Mucosa of descending colon (tissue), 3 donors: ENCODE results near the gene NACC2. TPM values are rescaled to one million over a fixed set of nuclear protein-coding genes. Genes with fewer than 3 reads are reported as not detected.

Experiments used
- ATAC-seq: fragments of 200-7000 bp; cut with Tn5 transposase; one replicate; pipeline ENCODE4 v1.9.1; 2020; ENCODE audit warnings: mild to moderate bottlenecking, moderate library complexity
- DNase-seq, 3 donors: peaks; one replicate each; pipeline ENCODE4 v3.0.0-alpha.2; 2020
- H3K36me3 ChIP-seq: fragments of 200-600 bp; one replicate; pipeline ENCODE4 v1.8.0; 2021; ENCODE audit warnings: low read depth, mild to moderate bottlenecking
- H3K4me1 ChIP-seq: fragments of 200-600 bp; one replicate; pipeline ENCODE4 v1.8.0; 2021; ENCODE audit warnings: low read depth, mild to moderate bottlenecking
- H3K4me3 ChIP-seq: fragments of 200-600 bp; one replicate; pipeline ENCODE4 v1.8.0; 2021; ENCODE audit warnings: mild to moderate bottlenecking
- H3K9me3 ChIP-seq: fragments of 200-600 bp; one replicate; pipeline ENCODE4 v1.8.0; 2021; ENCODE audit warnings: mild to moderate bottlenecking
- intact Hi-C, 2 donors: fragments of 100-400 bp; cut with DNase I in 1 of 2; cut with micrococcal nuclease in 1 of 2; formaldehyde crosslinking; loops; one replicate each; pipeline versions ENCODE4 v1.11.0 to v1.11.1; 2022; cut with DNase I, micrococcal nuclease
- total RNA-seq, 3 donors: library from RNA; stranded (reverse); fragmentation: NEBNext Ultra II Directional in 2 of 3; extraction: Animal tissue kit (Norgen Biotek cat#: 25700) in 2 of 3; gene quantifications; one replicate each; pipeline versions ENCODE4 v1.2.1 to v1.2.4, GENCODE V29; 2021 to 2023
- TF ChIP-seq, protein P1 (sequence below): fragments of 200-600 bp; IDR thresholded peaks from one replicate; pipeline ENCODE4 v1.8.0; 2022; ENCODE audit warnings: antibody characterized with exemption, mild to moderate bottlenecking
- donor health status: DM: no; HTN: no; CAD: no; lungs with moderate emphysema.
- donor health status: DM: no; HTN: no; CAD: no.
- donor health status: DM: no; HTN: yes; CAD: no.

NACC2 gene
- total RNA-seq, 3 donors from 2014 or later: 15.9 to 81.3 (median 22.1) TPM

DNA sequence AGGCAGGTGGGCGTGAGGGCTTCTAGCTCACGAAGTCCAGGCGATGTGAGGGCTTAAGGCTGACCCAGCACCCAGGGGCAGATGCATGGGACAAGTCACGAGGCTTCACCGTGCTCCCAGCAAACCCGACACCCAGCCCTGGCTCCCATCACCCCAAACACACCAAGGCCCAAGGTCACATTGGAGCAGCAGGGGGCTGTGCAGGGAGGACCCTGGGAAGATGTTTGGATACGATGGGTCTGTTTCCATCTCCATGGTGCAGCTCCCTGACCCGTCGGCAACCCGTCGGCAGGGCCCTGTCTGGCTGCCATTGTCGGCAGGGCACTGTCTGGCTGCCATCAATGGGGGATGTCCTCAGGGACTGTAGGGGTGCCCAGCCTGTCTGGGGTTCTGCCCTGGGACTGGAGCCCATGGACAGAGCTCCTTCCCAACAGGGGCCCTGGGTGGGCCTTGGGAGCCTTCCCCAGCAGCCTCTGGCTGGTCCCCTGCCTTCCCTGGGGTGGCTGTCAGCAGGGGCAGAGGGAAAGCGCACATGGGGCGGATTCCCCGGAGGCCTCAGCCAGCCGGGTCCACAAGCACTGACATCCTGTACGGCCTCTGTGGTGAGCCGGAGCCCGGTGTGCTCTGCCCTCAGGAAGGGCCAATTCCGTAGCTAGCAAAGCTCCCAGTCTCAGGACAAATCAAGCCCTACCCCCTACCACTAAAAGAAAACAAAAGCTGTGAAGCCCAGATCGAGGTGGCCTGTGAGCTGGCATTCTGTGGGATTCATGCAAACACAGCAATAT is 47.1 kb downstream of the NACC2 start:
- H3K4me1 ChIP-seq: peaks cover 23% of the 10 kb centered on the region
- no peaks in the 10 kb centered on the region for H3K36me3 ChIP-seq
- H3K9me3 ChIP-seq: no peaks in the 10 kb centered on the region
- ATAC-seq (no peak), DNase-seq (peak in 1 of 3 donors; percentile 43)
- no peak overlapping the region for H3K4me3 ChIP-seq
- TF ChIP-seq, protein P1, sequence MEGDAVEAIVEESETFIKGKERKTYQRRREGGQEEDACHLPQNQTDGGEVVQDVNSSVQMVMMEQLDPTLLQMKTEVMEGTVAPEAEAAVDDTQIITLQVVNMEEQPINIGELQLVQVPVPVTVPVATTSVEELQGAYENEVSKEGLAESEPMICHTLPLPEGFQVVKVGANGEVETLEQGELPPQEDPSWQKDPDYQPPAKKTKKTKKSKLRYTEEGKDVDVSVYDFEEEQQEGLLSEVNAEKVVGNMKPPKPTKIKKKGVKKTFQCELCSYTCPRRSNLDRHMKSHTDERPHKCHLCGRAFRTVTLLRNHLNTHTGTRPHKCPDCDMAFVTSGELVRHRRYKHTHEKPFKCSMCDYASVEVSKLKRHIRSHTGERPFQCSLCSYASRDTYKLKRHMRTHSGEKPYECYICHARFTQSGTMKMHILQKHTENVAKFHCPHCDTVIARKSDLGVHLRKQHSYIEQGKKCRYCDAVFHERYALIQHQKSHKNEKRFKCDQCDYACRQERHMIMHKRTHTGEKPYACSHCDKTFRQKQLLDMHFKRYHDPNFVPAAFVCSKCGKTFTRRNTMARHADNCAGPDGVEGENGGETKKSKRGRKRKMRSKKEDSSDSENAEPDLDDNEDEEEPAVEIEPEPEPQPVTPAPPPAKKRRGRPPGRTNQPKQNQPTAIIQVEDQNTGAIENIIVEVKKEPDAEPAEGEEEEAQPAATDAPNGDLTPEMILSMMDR: no peak
- intact Hi-C loops: no loop called here

DNA sequence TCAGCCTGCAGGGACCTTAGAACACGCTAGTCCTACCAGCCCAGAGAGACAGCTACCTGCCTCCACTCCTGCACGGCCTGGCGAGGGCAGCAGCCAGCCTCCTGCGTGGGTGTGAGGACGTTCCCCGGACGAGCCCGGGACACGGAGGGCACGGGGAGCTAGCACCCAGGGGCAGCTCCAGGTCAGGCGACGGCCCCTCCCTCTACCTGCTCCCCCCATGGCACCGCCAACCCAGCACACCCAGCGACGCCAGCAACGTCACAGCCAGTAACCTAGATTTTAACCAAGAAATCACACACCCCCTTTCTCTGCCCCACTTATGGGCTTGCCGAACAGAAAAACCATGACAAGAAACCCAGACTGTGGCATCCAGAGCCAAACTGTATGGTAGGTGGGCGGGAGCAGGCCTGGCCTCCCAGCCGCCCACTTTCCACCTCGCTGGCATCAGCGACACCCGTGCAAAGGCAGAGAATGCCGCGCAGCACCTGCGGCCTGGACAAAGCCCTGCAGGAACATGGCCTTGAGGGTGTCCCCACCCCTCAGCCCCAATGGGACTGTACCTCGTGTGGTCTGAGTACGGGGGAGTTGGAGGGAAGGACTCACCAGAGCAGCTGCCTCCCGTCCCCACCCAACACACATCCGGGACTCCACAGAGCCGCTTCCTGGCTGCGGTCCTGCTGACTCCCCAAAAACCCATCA is 47.9 kb downstream of the NACC2 start:
- DNase-seq (no peak), ATAC-seq (no peak)
- intact Hi-C loops: no loop called here
- Histone ChIP-seq H3K36me3 (no peaks in the 10 kb centered on the region), H3K4me1 (peaks cover 15% of the 10 kb centered on the region), H3K4me3 (no peak overlapping the region), H3K9me3 (no peaks in the 10 kb centered on the region)
- TF ChIP-seq, protein P1: no peak

DNA sequence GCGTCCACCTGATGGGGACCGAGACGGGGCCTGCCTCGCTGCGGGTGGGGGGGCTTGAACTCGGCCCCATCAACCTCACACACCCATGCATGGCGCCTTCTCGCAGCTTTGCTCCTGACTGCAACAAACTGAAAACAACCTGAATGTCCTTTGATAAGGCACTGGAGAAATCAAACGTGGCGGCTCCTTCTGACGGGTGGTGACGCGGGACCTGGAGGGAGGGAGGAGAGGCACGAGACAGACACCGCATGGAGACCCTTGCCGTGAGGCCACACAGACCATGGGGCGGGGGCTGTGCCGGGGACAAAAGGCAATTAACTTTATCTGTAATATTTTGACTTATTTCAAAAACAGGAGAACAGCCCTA is 48.6 kb downstream of the NACC2 start:
- intact Hi-C loops: no loop called here
- DNase-seq (no peak), ATAC-seq (no peak)
- H3K9me3 ChIP-seq: no peaks in the 10 kb centered on the region
- peaks cover 11% of the 10 kb centered on the region for H3K4me1 ChIP-seq
- H3K36me3 ChIP-seq: no peaks in the 10 kb centered on the region
- H3K4me3 ChIP-seq: no peak overlapping the region
- TF ChIP-seq, protein P1: no peak

DNA sequence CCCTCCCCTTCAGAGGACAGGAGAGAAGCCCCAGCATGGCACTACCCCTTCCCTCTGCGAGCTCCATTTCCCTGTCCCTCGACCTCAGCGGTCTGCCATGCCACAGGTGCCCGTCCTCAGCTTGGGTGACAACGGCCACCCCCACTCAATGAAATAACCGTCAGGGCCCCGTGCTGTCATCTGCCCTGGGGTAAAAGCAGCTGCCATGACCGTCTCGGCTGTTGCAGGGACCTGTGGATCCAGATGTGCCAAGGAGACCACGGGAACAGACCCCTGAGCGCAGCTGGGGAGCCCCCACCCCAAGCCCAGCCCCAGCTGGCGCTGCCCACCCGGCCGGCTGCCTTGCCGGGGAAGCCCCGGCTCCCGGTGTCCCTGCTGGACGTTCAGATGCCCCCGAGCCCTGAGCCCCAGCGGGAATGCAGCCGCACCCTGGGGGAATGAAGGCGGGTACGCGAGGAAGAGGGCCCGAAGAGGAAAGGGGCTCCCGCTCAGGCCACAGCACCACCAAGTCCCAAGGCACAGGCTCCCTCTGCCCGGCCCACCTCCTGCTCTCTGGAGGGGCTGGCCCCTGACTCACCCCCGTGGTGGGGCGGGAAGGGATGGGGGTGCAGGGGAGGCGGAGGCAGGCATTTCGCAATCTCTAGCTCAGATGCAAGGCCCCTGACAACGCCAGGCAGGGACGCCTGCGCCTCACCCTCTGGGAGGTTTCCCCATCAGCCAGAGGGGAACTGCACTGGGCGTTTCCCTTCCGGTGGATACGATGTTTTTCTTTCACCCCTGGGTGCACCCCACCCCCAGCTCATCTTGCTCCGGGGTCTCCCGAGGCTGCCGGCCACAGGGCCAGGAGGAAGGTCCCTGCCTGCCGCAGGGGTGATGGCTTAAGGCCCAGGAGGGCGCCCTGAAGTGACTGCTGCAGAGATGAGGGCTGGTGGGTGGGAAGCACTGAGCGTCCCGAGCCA is 49.2 kb downstream of the NACC2 start:
- peaks cover 5% of the 10 kb centered on the region for H3K4me1 ChIP-seq
- TF ChIP-seq, protein P1: no peak
- intact Hi-C loops: no loop called here
- DNase-seq (peak in 1 of 3 donors; percentile 65), ATAC-seq (no peak)
- no peaks in the 10 kb centered on the region for H3K9me3 ChIP-seq
- H3K4me3 ChIP-seq: no peak overlapping the region
- H3K36me3 ChIP-seq: no peaks in the 10 kb centered on the region

DNA sequence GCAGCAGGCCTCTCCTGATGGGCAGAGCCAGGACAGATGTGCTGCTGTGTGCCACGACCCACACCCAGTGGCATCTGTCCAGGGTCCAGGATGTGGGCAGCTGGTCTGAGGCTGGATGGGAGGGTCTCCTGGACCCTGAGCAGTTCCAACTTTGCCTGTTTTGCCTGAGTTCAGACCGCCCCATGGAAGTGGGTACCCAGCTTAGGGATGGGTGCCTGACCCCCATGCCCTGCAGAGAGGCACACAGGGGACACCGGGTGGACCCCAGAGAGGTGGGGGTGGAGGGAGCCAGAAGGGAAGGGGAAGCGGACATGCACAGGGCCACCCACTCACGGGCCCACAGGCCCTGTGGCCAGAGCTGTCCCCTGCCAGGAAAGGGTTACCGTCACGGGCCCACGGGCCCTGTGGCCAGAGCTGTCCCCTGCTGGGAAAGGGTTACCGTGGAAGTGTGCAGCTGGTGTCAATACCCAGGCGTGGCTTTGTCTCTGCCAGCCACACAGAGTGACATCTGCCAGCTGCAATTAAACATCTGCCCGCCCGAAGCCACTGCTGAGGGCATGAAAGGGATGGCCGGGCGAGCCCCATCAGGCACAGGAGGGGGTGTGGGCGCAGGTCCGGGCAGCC is 50.0 kb downstream of the NACC2 start:
- TF ChIP-seq, protein P1: no peak
- peak; percentile 12 for ATAC-seq
- DNase-seq: no peak
- no peaks in the 10 kb centered on the region for H3K36me3 ChIP-seq
- no peak overlapping the region for H3K4me3 ChIP-seq
- no peaks in the 10 kb centered on the region for H3K4me1 ChIP-seq
- intact Hi-C loops: no loop called here
- H3K9me3 ChIP-seq: no peaks in the 10 kb centered on the region
